Stimulated activated CD8-positive, alpha-beta memory T cell treated with anti-CD3 and anti-CD28 coated beads, Interleukin-15, amount 100 ng/mL, for 48 hours (primary cell): Measurements from ENCODE around the gene MYO1E.

ENCODE experiments used
- DNase-seq, 2 donors: peaks; one replicate each; pipeline ENCODE4 v3.0.0-alpha.2; 2020; ENCODE audit warnings: low read depth in 2 of 2

MYO1E gene

GRCh38 chr15:59262316-59262715 lies 110.4 kb downstream of the MYO1E start:
- DNase-seq, result no peak

GRCh38 chr15:59260090-59260489 lies 112.6 kb downstream of the MYO1E start:
- DNase-seq, result no peak

- DNase-seq, result no peak
Observed at GRCh38 chr15:59259137-59259943, 113.3 kb downstream of the MYO1E start.

GRCh38 chr15:59258317-59258716 lies 114.4 kb downstream of the MYO1E start:
- DNase-seq, result no peak

- DNase-seq, result no peak
Observed at GRCh38 chr15:59257140-59257539, 115.5 kb downstream of the MYO1E start.

GRCh38 chr15:59256482-59256881 lies 116.2 kb downstream of the MYO1E start:
- no peak for DNase-seq

GRCh38 chr15:59255680-59256336 lies 116.9 kb downstream of the MYO1E start:
- peak in 1 of 2 donors; percentile 27 for DNase-seq

GRCh38 chr15:59252137-59252536 lies 120.5 kb downstream of the MYO1E start:
- DNase-seq, result no peak

GRCh38 chr15:59251001-59251845 lies 121.4 kb downstream of the MYO1E start:
- DNase-seq, result no peak

GRCh38 chr15:59250249-59250648 lies 122.4 kb downstream of the MYO1E start:
- no peak for DNase-seq

- no peak for DNase-seq
Observed at GRCh38 chr15:59249816-59250215, 122.9 kb downstream of the MYO1E start.

GRCh38 chr15:59247364-59247763 lies 125.3 kb downstream of the MYO1E start:
- peak in 1 of 2 donors; percentile 19 for DNase-seq

- DNase-seq, result no peak
Observed at GRCh38 chr15:59245559-59245958, 127.1 kb downstream of the MYO1E start.

GRCh38 chr15:59244337-59244736 lies 128.3 kb downstream of the MYO1E start:
- DNase-seq, result no peak

- DNase-seq, result no peak
Observed at GRCh38 chr15:59243622-59244021, 129.0 kb downstream of the MYO1E start.

GRCh38 chr15:59242649-59243048 lies 130.0 kb downstream of the MYO1E start:
- no peak for DNase-seq

GRCh38 chr15:59240036-59240435 lies 132.6 kb downstream of the MYO1E start:
- no peak for DNase-seq

- no peak for DNase-seq
Observed at GRCh38 chr15:59237924-59238331, 134.7 kb downstream of the MYO1E start.

- no peak for DNase-seq
Observed at GRCh38 chr15:59237119-59237855, 135.4 kb downstream of the MYO1E start.

GRCh38 chr15:59236394-59236793 lies 136.3 kb downstream of the MYO1E start:
- DNase-seq, result no peak

GRCh38 chr15:59232476-59232875 lies 140.2 kb downstream of the MYO1E start:
- no peak for DNase-seq
